ENCODE results near the gene MYBBP1A. TPM values are rescaled to one million over a fixed set of nuclear protein-coding genes. Genes with fewer than 3 reads are reported as not detected.

Gene MYBBP1A
- total and polyA plus RNA-seq, 2 of the 8 experiments (the other 6 are each of a cell fraction or from before 2014, with no cell fraction given) = 46.8 to 151 TPM

GRCh38 chr17:4598776-4599504, 43.8 kb upstream of the MYBBP1A start:
- TF ChIP-seq CHD1 (IDR thresholded peaks at IDR 0.05; ENCODE audit: low read depth, low read length) (no peak), MAFK (IDR thresholded peaks at IDR 0.05; ENCODE audit: low read depth, low read length) (no peak), RXRA (IDR thresholded peaks at IDR 0.05; ENCODE audit: insufficient read depth, low read depth, low read length) (no peak), ATF2 (IDR thresholded peaks at IDR 0.05; ENCODE audit: low read length) (no peak), GABPA (IDR thresholded peaks at IDR 0.05; ENCODE audit: borderline replicate concordance, insufficient read depth, low read length) (no peak), NANOG (IDR thresholded peaks at IDR 0.05; ENCODE audit: insufficient read depth, low read depth, low read length, poor library complexity, severe bottlenecking) (no peak), KDM5A (IDR thresholded peaks at IDR 0.05; ENCODE audit: low read length) (no peak), TEAD4 (IDR thresholded peaks at IDR 0.05; ENCODE audit: low read depth, low read length) (no peak), CBX8 (IDR thresholded peaks at IDR 0.05; ENCODE audit: borderline replicate concordance, low read depth, low read length) (no peak)
- H3K4me3 ChIP-seq (ENCODE audit: extremely low read depth in 1 of 4, insufficient read depth in 2 of 4, low read depth in 3 of 4, low read length in 4 of 4) = 0 out of 8 replicates have a peak overlapping the region, but pooled peaks of 1 of the 4 experiments have one; percentile 40
- no peak for DNase-seq (ENCODE audit: low read depth in 1 of 2, low spot score in 2 of 2)
- H3K56ac ChIP-seq (replicated peaks; ENCODE audit: insufficient read length, low read depth, low read length) = no peak overlapping the region
- CTCF ChIA-PET (ENCODE audit: partially characterized antibody) = interaction anchor here (0.9 to 10.1 kb wide), 8 partner anchors 9 to 37 kb away, joined by 3 to 77 read pairs (median 6); partner anchors contain the start of gene SMTNL2
- H3K4me1 ChIP-seq (replicated peaks in 1 of 4; ENCODE audit: control insufficient read depth in 3 of 4, insufficient read depth in 4 of 4, low read length in 3 of 4) = peaks cover 4 to 32% (median 23%) of the 10 kb centered on the region in 4 experiments
- H3K9me3 ChIP-seq (ENCODE audit: insufficient read depth in 2 of 2, low read depth in 1 of 2, low read length in 1 of 2) = no peaks in the 10 kb centered on the region
- peak overlapping the region; percentile 69 to 80; a peak in 1 of 4 replicates for H3K4me2 ChIP-seq (ENCODE audit: insufficient read depth in 1 of 2, low read depth in 2 of 2, low read length in 2 of 2)
- H2BK5ac ChIP-seq (ENCODE audit: low read depth, low read length) = peak overlapping the region; percentile 75; the same call in 1 of the 2 replicates
- H3K79me2 ChIP-seq (ENCODE audit: control insufficient read depth in 1 of 2, insufficient read depth in 2 of 2, low read length in 2 of 2) = no peaks in the 10 kb centered on the region
- H3K23ac ChIP-seq (ENCODE audit: insufficient read length) = no peak overlapping the region
- H3K18ac ChIP-seq (ENCODE audit: extremely low read depth, low read length) = peak overlapping the region; percentile 40; the same call in 1 of the 2 replicates
- H2AK5ac ChIP-seq (ENCODE audit: low read depth, low read length) = peak overlapping the region; percentile 45; the same call in 1 of the 2 replicates
- H3K27ac ChIP-seq (ENCODE audit: low read depth, low read length) = no peak overlapping the region
- no peaks in the 10 kb centered on the region for H3K36me3 ChIP-seq (ENCODE audit: control insufficient read depth in 2 of 4, insufficient read depth in 4 of 4, low read length in 3 of 4)
- H4K8ac ChIP-seq (ENCODE audit: extremely low read depth, insufficient read depth, low read length) = no peak overlapping the region; the same call in 1 of the 2 replicates
- POLR2A ChIA-PET (ENCODE audit: partially characterized antibody) = interaction anchor here (0.9 to 2.1 kb wide), 7 partner anchors 10 to 70 kb away, joined by 3 to 8 read pairs (median 4); no protein-coding TSS in a partner anchor
- H3K79me1 ChIP-seq (ENCODE audit: low read depth, low read length) = no peaks in the 10 kb centered on the region
- 0 out of 7 replicates have a peak, but pooled peaks cover 0 to 2% (median 0%) of the 10 kb centered on the region in 4 experiments for H3K27me3 ChIP-seq (replicated peaks in 1 of 4; ENCODE audit: control insufficient read depth in 3 of 4, extremely low read depth in 1 of 4, insufficient read depth in 3 of 4, low read length in 3 of 4)
- H3K14ac ChIP-seq (ENCODE audit: insufficient read length) = no peak overlapping the region
- H3K23me2 ChIP-seq (ENCODE audit: low read depth, low read length) = peaks cover 2% of the 10 kb centered on the region; the same call in 1 of the 2 replicates
- H2AFZ ChIP-seq (ENCODE audit: low read length) = no peak overlapping the region
- no peaks in the 10 kb centered on the region for H4K20me1 ChIP-seq (replicated peaks in 1 of 2; ENCODE audit: control insufficient read depth in 1 of 2, insufficient read depth in 2 of 2, low read length in 2 of 2)
- FAIRE-seq = no peak
- peak overlapping the region; percentile 88; the same call in 1 of the 2 replicates for H2BK12ac ChIP-seq (ENCODE audit: low read depth, low read length)
- H2BK15ac ChIP-seq (ENCODE audit: low read length) = no peak overlapping the region
- peak overlapping the region; percentile 75 for H4K91ac ChIP-seq (replicated peaks; ENCODE audit: insufficient read length, low read length)
- H4K5ac ChIP-seq (ENCODE audit: insufficient read length, low read depth, low read length) = no peak overlapping the region
- H2BK120ac ChIP-seq (replicated peaks; ENCODE audit: low read depth, low read length) = no peak overlapping the region
- H2BK20ac ChIP-seq (ENCODE audit: low read length) = peak overlapping the region; percentile 97; the same call in 1 of the 2 replicates
- WGBS, 2 experiments (ENCODE audit: extremely low coverage in 1 of 2, insufficient coverage in 1 of 2, insufficient read length in 1 of 2, insufficient replicate concordance in 2 of 2, low coverage in 1 of 2, low lambda C conversion rate in 2 of 2, missing lambda C conversion rate in 1 of 2) = 86% methylated on average over 16 of the region's 20 CpGs; no CpG with 5 or more reads in 1 of the 2 experiments
- H3K4ac ChIP-seq (replicated peaks; ENCODE audit: insufficient read length, low read depth, low read length) = no peak overlapping the region
- no peak overlapping the region for H3K9ac ChIP-seq (replicated peaks in 1 of 4; ENCODE audit: extremely low read depth in 1 of 4, low read depth in 3 of 4, low read length in 3 of 4)
